H4 (cell line): Measurements from ENCODE around the gene ZNF335. TPM values are rescaled to one million over a fixed set of nuclear protein-coding genes. Genes with fewer than 3 reads are reported as not detected.
"Not testable (repeated sequence)": the region's sequence is repeated elsewhere in the genome, so short reads cannot be mapped to it uniquely, and the experiment has no call there.

Experiments
- DNase-seq: peaks from one replicate; pipeline ENCODE4 v3.0.0-alpha.2; 2015; ENCODE audit warnings: low spot score
- total RNA-seq: library from RNA; depleted of rRNA; stranded (reverse); fragments of >200 nt; shearing (Covaris generic); gene quantifications from 2 replicates; pipeline ENCODE4 v1.2.3, GENCODE V29; 2014; rRNA removed

Gene ZNF335
- total RNA-seq, 1 experiment from 2014 or later = 7.1 TPM

- DNase-seq = peak; percentile 90
These were observed 61.1 kb downstream of the ZNF335 start for GRCh38 chr20:45910670-45911485.

- no peak for DNase-seq
These were observed 62.0 kb downstream of the ZNF335 start for GRCh38 chr20:45909817-45910669.

- no peak for DNase-seq
These were observed 62.6 kb downstream of the ZNF335 start for GRCh38 chr20:45909336-45909808.

GRCh38 chr20:45908084-45908483 lies 63.9 kb downstream of the ZNF335 start:
- DNase-seq = no peak

- no peak for DNase-seq
These were observed 64.6 kb downstream of the ZNF335 start for GRCh38 chr20:45907219-45907948.

- DNase-seq = peak; percentile 81
These were observed 66.4 kb downstream of the ZNF335 start for GRCh38 chr20:45905505-45906079.

- DNase-seq = no peak
These were observed 67.2 kb downstream of the ZNF335 start for GRCh38 chr20:45904583-45905504.

GRCh38 chr20:45902199-45902701 lies 69.8 kb downstream of the ZNF335 start:
- DNase-seq = no peak

- DNase-seq = not testable (repeated sequence)
These were observed 70.7 kb downstream of the ZNF335 start for GRCh38 chr20:45901332-45901731.

- no peak for DNase-seq
These were observed 72.8 kb downstream of the ZNF335 start for GRCh38 chr20:45899046-45899835.

Other genes with a start within 250 kb of the ZNF335 start
- gene SPINT4, start 249.9 kb downstream of the ZNF335 start, total RNA-seq = not detected in 2 replicates
- gene WFDC3, start 180.3 kb downstream of the ZNF335 start, total RNA-seq = 0.52 and 9.8 TPM in 2 replicates
- gene DNTTIP1, start 180.2 kb downstream of the ZNF335 start, total RNA-seq = 22.4 and 22.6 TPM in 2 replicates
- gene UBE2C, start 159.6 kb downstream of the ZNF335 start, total RNA-seq = 194 and 288 TPM in 2 replicates
- not detected in 2 replicates for gene TNNC2, start 144.9 kb downstream of the ZNF335 start, total RNA-seq
- gene SNX21, start 138.4 kb downstream of the ZNF335 start, total RNA-seq = 17.1 and 22.3 TPM in 2 replicates
- 43.1 and 47.4 TPM in 2 replicates for gene ACOT8, start 114.8 kb downstream of the ZNF335 start, total RNA-seq
- gene ZSWIM3, start 114.6 kb downstream of the ZNF335 start, total RNA-seq = 3.5 and 4.6 TPM in 2 replicates
- gene ZSWIM1, start 91.0 kb downstream of the ZNF335 start, total RNA-seq = 7.2 and 10.2 TPM in 2 replicates
- 0.12 and 1.0 TPM in 2 replicates for gene SPATA25, start 84.6 kb downstream of the ZNF335 start, total RNA-seq
- gene NEURL2, start 81.0 kb downstream of the ZNF335 start, total RNA-seq = 0.99 and 1.8 TPM in 2 replicates
- 102 and 150 TPM in 2 replicates for gene CTSA, start 80.9 kb downstream of the ZNF335 start, total RNA-seq
- gene PLTP, start 60.0 kb downstream of the ZNF335 start, total RNA-seq = 1.1 and 2.2 TPM in 2 replicates
- 5.2 and 7.7 TPM in 2 replicates for gene PCIF1, start 37.5 kb downstream of the ZNF335 start, total RNA-seq
- not detected in 2 replicates for gene MMP9, start 36.7 kb upstream of the ZNF335 start, total RNA-seq
- gene SLC12A5, start 57.0 kb upstream of the ZNF335 start, total RNA-seq = 0.21 and 4.3 TPM in 2 replicates
- 17.4 and 18.1 TPM in 2 replicates for gene NCOA5, start 117.8 kb upstream of the ZNF335 start, total RNA-seq
- 6.2 and 13.7 TPM in 2 replicates for gene CD40, start 146.1 kb upstream of the ZNF335 start, total RNA-seq